NCI-H1092 treated with DMSO at 0.1 percent for 48 hours (cell line): Measurements from ENCODE around the gene COMMD7.
A peak's percentile ranks its signal among the peaks of the same experiment; 100 is the strongest.
"Not testable (repeated sequence)": the region's sequence is repeated elsewhere in the genome, so short reads cannot be mapped to it uniquely, and the experiment has no call there.

Source experiments
- DNase-seq: peaks from one replicate; lab custom pipeline; 2025; lab: John Stamatoyannopoulos, UW

The COMMD7 gene

GRCh38 chr20:32728435-32728834, 14.8 kb downstream of the COMMD7 start:
- DNase-seq = not testable (repeated sequence)

DNA sequence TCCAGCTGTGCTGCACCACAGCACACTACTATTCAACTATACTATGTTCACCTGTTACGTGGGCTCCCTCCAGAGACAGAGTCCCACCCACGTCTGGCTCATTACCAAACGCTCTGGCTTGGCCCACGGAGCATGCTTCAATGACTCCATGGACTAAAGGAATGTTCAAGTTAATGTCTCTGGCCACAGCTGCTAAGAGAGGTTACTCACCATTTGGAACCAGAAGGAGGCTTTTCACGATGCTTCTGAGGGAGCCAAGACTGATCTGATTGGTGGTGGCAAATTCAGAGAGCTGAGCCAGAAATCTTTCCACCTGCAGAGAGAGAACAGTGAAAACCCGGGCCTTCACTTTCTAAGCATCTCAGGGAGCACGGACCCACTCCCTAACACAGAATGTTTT, 15.6 kb downstream of the COMMD7 start:
- DNase-seq = no peak

DNA sequence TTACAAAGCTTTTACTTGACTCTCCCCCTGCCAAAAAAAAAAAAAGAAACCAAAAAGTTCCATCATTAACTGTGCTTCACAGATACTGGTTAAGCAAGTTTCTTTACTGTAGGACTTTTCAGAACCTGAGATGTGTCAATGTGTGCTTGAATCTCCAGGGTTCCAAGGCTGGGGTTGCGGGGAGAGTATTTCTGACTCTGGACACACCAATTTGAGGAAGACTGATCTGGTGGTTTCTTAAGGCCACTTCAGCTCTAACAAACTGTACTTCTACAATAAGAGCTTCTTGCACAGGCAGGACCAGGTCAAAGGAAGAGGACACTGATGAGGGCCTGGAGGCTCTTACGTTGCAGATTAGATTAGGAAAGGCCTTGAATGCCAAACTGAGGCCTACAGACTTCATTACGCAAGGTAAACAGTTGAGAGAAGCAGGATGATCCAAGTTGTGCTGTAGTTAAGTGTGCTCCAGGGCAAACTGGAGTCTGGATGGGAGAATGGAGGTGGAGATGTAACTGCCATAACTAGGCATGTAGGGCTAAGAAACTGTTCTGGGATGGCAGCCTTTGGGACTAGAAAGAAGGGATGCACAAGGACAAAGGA, 24.4 kb downstream of the COMMD7 start:
- no peak for DNase-seq

DNA sequence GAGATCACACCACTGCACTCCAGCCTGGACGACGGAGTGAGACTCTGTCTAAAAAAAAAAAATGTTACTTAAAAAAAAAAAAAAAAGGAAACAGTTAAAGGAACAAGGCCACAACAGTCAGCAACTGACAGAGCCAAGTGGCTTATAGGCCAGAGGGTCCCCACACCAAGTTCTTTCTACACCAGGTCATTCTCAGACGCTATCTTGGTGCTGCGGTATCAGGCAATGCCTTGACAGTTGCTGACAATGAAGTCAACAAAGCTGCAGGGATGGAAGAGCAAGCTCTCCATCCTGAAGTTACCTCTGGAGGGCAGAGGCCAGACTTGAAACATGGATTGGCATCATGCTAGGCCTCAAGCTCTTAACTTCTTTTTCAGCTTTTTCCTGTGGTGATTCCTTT, 31.9 kb downstream of the COMMD7 start:
- no peak for DNase-seq

GRCh38 chr20:32709632-32710121, 33.6 kb downstream of the COMMD7 start:
- no peak for DNase-seq

- not testable (repeated sequence) for DNase-seq
Measured at GRCh38 chr20:32709029-32709631, 34.1 kb downstream of the COMMD7 start.

GRCh38 chr20:32707691-32708581, 35.3 kb downstream of the COMMD7 start:
- no peak for DNase-seq

DNA sequence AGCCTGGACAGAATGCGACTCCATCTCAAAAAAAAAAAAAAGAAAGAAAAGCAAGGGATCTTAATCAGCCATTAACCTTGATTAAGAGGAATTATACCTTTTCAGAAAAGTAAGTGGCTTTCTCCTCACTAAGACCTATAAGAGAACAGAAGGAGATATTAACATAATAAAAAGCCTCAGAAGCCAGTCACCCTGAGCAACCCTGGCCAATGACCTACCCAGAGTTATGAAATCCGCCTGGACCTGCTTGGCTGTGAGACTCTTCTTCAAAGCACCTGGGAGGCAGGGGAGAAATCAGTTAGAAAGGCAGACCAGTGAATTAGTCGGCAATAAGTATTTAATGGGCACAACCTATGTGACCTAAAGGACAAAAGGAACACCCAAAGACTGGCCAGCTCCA, 36.8 kb downstream of the COMMD7 start:
- DNase-seq = no peak

DNA sequence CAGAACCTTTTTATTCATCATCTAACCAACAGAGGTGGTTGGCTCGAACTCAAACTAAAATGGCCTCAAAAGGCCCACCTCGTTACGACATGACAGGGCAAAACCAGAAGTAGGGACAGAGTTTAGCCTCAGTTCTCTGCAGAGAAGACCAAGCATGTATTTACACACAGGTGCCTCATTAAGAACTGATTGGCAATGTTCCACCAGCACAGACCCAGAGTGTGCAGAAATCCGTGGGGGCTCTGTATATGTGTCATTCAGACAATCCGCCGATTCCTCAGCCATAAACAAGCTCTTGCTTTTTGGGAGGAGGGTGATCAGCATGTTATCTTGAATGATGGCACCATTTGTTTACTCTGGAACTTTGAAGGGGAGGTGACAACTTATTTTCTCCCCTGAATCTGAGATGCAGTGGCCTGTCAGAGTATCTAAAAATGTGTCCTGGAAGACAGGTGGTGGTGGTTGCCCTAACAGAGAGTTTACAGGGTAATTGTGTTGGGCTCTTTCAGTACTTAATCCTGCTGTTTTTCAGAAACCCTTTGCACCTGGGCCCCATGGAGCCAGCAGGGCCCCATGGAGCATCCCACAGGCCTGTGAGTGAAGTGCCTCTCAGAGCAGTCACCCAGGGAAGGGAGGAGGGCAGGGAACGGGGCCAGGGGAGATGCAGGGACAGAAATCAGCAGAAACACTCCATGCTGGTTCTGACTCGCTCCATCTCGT, 40.4 kb downstream of the COMMD7 start:
- DNase-seq = peak; percentile 75

DNA sequence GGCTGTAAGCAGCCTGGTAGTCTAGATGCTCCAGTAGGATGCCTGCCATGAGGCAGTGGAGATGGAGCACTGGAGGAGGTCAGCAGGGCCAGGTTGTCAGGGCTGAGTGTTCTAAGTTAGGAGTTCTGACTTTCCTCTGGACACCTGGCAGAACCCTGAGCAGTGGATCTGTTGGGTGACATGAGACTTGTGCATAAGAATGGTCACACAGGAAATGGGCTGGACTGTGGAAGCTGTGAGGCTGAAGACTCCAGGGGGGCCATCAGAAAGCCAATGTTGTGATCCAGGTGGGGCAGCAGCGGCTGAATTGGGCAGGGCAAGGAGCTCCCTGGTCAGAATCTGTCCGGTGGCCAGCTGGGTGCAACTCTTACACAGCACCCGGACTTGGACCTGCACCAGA, 45.7 kb downstream of the COMMD7 start:
- DNase-seq = no peak

- DNase-seq = no peak
Measured at GRCh38 chr20:32695089-32695488, 48.2 kb downstream of the COMMD7 start.

GRCh38 chr20:32688966-32689365, 54.3 kb downstream of the COMMD7 start:
- DNase-seq = not testable (repeated sequence)

DNA sequence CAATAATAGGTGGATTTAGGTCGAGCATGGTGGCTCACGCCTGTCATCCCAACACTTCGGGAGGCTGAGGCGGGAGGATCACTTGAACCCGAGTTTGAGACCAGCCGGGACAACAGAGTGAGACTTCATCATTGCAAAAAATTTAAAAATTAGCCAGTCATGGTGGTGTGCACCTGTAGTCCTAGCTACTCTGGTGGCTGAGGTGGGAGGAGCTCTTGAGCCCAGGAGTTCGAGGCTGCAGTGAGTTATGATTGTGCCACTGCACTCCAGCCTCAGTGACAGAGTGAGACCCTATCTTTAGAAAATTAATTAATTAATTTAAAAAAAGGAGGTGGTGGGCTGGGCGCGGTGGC, 56.1 kb downstream of the COMMD7 start:
- no peak for DNase-seq

GRCh38 chr20:32686530-32687179, 56.6 kb downstream of the COMMD7 start:
- no peak for DNase-seq

GRCh38 chr20:32685541-32686529, 57.4 kb downstream of the COMMD7 start:
- no peak for DNase-seq

DNA sequence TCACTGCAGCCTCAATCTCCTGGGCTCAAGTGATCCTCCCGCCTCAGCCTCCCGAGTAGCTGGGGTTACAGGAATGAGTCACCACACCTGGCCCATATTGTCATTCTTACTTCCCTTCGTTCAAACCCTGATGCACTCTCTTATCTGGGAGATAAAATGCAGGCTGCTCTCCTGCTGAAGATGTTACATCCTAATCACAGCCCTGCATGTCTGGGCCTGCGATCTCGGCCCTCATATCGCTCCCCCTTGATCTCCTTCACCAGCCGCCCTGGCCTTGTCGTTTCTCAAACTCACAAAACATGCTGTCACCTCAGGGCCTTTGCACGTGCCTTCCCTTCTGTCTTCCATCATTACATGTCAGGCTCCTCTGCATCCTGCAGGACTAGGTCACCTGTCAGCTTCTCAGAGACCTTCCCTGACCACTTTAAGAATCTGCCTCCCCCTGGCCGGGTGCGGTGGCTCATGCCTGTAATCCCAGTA, 60.7 kb downstream of the COMMD7 start:
- DNase-seq = no peak

DNA sequence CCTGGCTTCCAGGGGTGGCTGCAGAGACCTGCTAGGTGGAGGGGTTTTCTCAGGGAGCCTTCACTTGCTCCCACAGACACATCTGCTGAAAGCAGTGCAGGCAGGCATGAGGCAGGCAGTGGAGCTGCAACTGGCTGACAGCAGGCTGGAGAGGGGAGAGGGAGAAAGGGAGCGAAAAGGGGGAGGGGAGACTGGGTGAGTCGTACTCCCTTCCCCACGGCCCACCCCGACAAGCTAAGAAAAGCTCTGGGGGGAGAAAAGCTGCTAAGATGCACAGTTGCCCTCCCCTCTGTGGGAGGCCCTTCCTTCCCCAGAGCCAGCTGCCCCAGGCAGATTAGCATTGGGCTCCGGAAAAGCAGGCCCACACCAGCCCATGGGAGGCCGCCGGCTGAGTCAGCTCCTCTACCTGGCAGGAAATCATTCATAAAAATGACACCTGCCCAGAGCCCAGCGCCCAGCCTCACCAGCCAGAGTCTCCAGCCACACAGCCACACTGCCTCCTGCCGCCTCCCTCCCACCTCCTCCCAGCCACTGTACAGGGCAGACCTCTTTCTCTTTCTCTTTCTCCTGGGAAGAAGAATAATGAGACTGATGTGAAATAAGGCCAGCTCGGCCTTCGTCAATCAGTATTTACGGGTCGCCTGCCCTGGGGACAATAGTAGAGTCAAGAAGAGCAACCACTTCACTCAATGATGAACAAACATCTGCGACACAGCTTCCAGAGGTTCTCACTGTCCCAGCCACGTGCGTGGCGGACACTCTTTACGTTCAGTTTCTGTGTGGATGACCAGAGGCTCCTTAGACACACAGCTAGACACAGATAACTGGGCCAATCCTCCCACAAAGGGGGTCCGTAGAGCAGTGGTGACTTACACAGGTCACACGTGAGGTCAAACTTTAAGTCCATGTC, 61.8 kb downstream of the COMMD7 start:
- DNase-seq = peak; percentile 50

DNA sequence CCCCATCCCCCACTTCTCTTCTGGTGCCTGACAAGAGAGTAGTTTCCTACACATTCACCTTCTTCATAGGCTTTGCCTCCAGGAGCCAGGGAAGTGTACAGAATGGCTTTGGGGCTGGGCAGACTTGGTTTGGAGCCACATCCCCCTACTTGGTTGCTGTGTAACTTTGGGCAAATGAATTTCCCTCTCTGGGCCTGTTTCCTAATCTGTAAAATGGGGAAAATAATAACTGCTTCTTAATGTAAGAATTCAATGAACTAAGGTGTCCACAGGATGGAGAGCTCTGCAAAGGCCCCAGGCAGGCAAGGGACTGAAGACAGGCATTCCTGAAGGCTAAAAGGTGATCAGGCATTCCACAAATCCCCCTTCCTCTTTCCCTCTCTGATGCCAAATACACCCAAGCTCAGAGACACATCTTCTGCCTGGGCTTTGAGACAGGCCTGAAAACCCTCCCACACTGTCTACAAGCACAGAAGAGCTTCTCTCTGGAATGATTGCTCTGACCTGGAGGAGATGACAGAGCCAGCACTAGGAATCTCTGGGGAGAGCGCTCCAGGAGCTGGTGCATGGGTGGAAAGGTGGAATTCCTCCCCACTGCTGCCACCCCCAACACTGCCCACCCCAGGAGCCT, 62.6 kb downstream of the COMMD7 start:
- no peak for DNase-seq

GRCh38 chr20:32678948-32679347, 64.3 kb downstream of the COMMD7 start:
- no peak for DNase-seq
